ENCODE measurements around the gene KIF18B.
"Not testable (repeated sequence)": the region's sequence is repeated elsewhere in the genome, so short reads cannot be mapped to it uniquely, and the experiment has no call there.

Gene KIF18B

GRCh38 chr17:44969144-44969780, 21.7 kb upstream of the KIF18B start:
- DNase-seq (ENCODE audit: low read depth) = no peak

GRCh38 chr17:44968225-44969143, 20.9 kb upstream of the KIF18B start, which contains the start of gene C1QL1:
Gene C1QL1, minus strand, starts transcription at chr17:44968303. Its CDS starts 255 bp downstream, at chr17:44968048.
- DNase-seq (ENCODE audit: low read depth) = peak; percentile 82

GRCh38 chr17:44967907-44968224, 20.3 kb upstream of the KIF18B start:
- DNase-seq (ENCODE audit: low read depth) = no peak

GRCh38 chr17:44967026-44967906, 19.7 kb upstream of the KIF18B start:
- no peak for DNase-seq (ENCODE audit: low read depth)

GRCh38 chr17:44966348-44967025, 18.9 kb upstream of the KIF18B start:
- no peak for DNase-seq (ENCODE audit: low read depth)

GRCh38 chr17:44965481-44966234, 18.1 kb upstream of the KIF18B start:
- no peak for DNase-seq (ENCODE audit: low read depth)

- DNase-seq (ENCODE audit: low read depth) = no peak
These were observed 14.4 kb upstream of the KIF18B start for GRCh38 chr17:44961921-44962350.

- DNase-seq (ENCODE audit: low read depth) = no peak
These were observed 13.1 kb upstream of the KIF18B start for GRCh38 chr17:44960691-44961090.

GRCh38 chr17:44959821-44960531, 12.4 kb upstream of the KIF18B start:
- DNase-seq (ENCODE audit: low read depth) = peak; percentile 54

GRCh38 chr17:44956998-44957981, 9.7 kb upstream of the KIF18B start:
- DNase-seq (ENCODE audit: low read depth) = no peak

GRCh38 chr17:44955674-44956425, 8.3 kb upstream of the KIF18B start:
- DNase-seq (ENCODE audit: low read depth) = no peak

GRCh38 chr17:44952946-44953475, 5.4 kb upstream of the KIF18B start:
- no peak for DNase-seq (ENCODE audit: low read depth)

GRCh38 chr17:44948315-44948795, 782 bp upstream of the KIF18B start:
- DNase-seq (ENCODE audit: low read depth) = no peak

- DNase-seq (ENCODE audit: low read depth) = not testable (repeated sequence)
These were observed 1.9 kb downstream of the KIF18B start for GRCh38 chr17:44945652-44946051.

- DNase-seq (ENCODE audit: low read depth) = no peak
These were observed 5.1 kb downstream of the KIF18B start for GRCh38 chr17:44942456-44942855.

- DNase-seq (ENCODE audit: low read depth) = no peak
These were observed 5.8 kb downstream of the KIF18B start for GRCh38 chr17:44941712-44942331.

- DNase-seq (ENCODE audit: low read depth) = no peak
These were observed 6.8 kb downstream of the KIF18B start for GRCh38 chr17:44940768-44941167.
